DND-41 (cell line): Measurements from ENCODE around the gene PARD6G.

Experiments
- ATAC-seq: fragments of 200-7000 bp; cut with Tn5 transposase; 3 replicates; pipeline ENCODE4 v1.9.1; 2021; ENCODE audit warnings: low read depth; ENCODE audit not compliant: insufficient read depth
- DNase-seq: peaks from one replicate; pipeline ENCODE4 v3.0.0-alpha.2; 2020
- H2AFZ ChIP-seq: 2 replicates; pipeline ENCODE4 v1.6.0; 2012; ENCODE audit warnings: low read depth, low read length
- H3K27ac ChIP-seq: 2 replicates; pipeline ENCODE4 v1.5.1; 2012; ENCODE audit warnings: low read length, inconsistent platforms
- H3K27me3 ChIP-seq: fragments of 200-600 bp; sonication (generic); 2 replicates; pipeline ENCODE4 v1.6.0; 2012; ENCODE audit warnings: low read length, mild to moderate bottlenecking, inconsistent platforms; ENCODE audit not compliant: insufficient read depth, poor library complexity
- H3K36me3 ChIP-seq: 2 replicates; pipeline ENCODE4 v1.5.1; 2012; ENCODE audit warnings: low read length, inconsistent platforms; ENCODE audit not compliant: insufficient read depth
- H3K4me1 ChIP-seq: 2 replicates; pipeline ENCODE4 v1.5.1; 2012; ENCODE audit warnings: mild to moderate bottlenecking, low read length; ENCODE audit not compliant: insufficient read depth
- H3K4me2 ChIP-seq: 2 replicates; pipeline ENCODE4 v1.6.0; 2012; ENCODE audit warnings: mild to moderate bottlenecking, moderate library complexity, low read length, inconsistent platforms; ENCODE audit not compliant: insufficient read depth
- H3K4me3 ChIP-seq, 2 experiments: fragments of 200-600 bp in 1 of 2; shearing (Covaris generic) in 1 of 2; 2 replicates each; pipeline ENCODE4 v1.5.1; 2012 to 2016; ENCODE audit warnings: inconsistent platforms in 2 of 2, low read length in 2 of 2, mild to moderate bottlenecking in 2 of 2, low read depth in 1 of 2, moderate library complexity in 1 of 2
- H3K79me2 ChIP-seq: 2 replicates; pipeline ENCODE4 v1.6.0; 2012; ENCODE audit warnings: low read length, inconsistent platforms; ENCODE audit not compliant: insufficient read depth
- H3K9ac ChIP-seq: 2 replicates; pipeline ENCODE4 v1.6.0; 2012; ENCODE audit warnings: low read depth, mild to moderate bottlenecking, inconsistent platforms, low read length, moderate library complexity
- H3K9me3 ChIP-seq: 2 replicates; pipeline ENCODE4 v1.5.1; 2012; ENCODE audit warnings: low read length, moderate library complexity, mild to moderate bottlenecking, inconsistent platforms; ENCODE audit not compliant: insufficient read depth, severe bottlenecking
- H4K20me1 ChIP-seq: 2 replicates; pipeline ENCODE4 v1.6.0; 2012; ENCODE audit warnings: low read length; ENCODE audit not compliant: insufficient read depth
- CTCF ChIP-seq: IDR thresholded peaks from 2 replicates; pipeline ENCODE4 v1.5.1; 2012; ENCODE audit warnings: borderline replicate concordance, low read length, moderate library complexity, mild to moderate bottlenecking; ENCODE audit not compliant: poor library complexity, severe bottlenecking; ENCODE audit errors: extremely low read depth
- EZH2 ChIP-seq: IDR thresholded peaks from 3 replicates; pipeline ENCODE4 v1.6.1; 2012; ENCODE audit warnings: borderline replicate concordance, low read depth, mild to moderate bottlenecking, moderate library complexity, low read length, inconsistent platforms; ENCODE audit not compliant: severe bottlenecking

PARD6G gene

GRCh38 chr18:80147037-80147417, 100.3 kb downstream of the PARD6G start:
- Histone ChIP-seq H3K9me3 (no peaks in the 10 kb centered on the region), H3K36me3 (peaks cover 10% of the 10 kb centered on the region; the same call in 1 of the 2 replicates), H3K4me3 (peak overlapping the region in 1 of 2 experiments; percentile 63; a peak in 2 of 4 replicates), H3K4me2 (peak overlapping the region; percentile 74), H3K27me3 (no peaks in the 10 kb centered on the region), H2AFZ (peak overlapping the region; percentile 70), H3K4me1 (peaks cover 15% of the 10 kb centered on the region), H3K9ac (peak overlapping the region; percentile 48), H3K27ac (no peak overlapping the region), H4K20me1 (peaks cover 1% of the 10 kb centered on the region; the same call in 1 of the 2 replicates), H3K79me2 (no peaks in the 10 kb centered on the region)
- no peak for DNase-seq
- ATAC-seq = peak; percentile 42
- TF ChIP-seq CTCF (no peak), EZH2 (no peak)

GRCh38 chr18:80145196-80145804, 102.0 kb downstream of the PARD6G start:
- ATAC-seq = no peak
- no peaks in the 10 kb centered on the region for H3K9me3 ChIP-seq
- H3K36me3 ChIP-seq = peaks cover 15% of the 10 kb centered on the region
- H3K4me3 ChIP-seq = no peak overlapping the region
- no peak overlapping the region for H3K9ac ChIP-seq
- no peaks in the 10 kb centered on the region for H3K79me2 ChIP-seq
- DNase-seq = no peak
- peaks cover 15% of the 10 kb centered on the region for H3K4me1 ChIP-seq
- peaks cover 8% of the 10 kb centered on the region; the same call in 1 of the 2 replicates for H4K20me1 ChIP-seq
- no peak overlapping the region for H3K27ac ChIP-seq
- TF ChIP-seq CTCF (no peak), EZH2 (no peak)
- H2AFZ ChIP-seq = no peak overlapping the region
- H3K4me2 ChIP-seq = no peak overlapping the region
- H3K27me3 ChIP-seq = no peaks in the 10 kb centered on the region

GRCh38 chr18:80143881-80144280, 103.4 kb downstream of the PARD6G start:
- Histone ChIP-seq H3K27me3 (no peaks in the 10 kb centered on the region), H3K27ac (no peak overlapping the region), H3K4me2 (no peak overlapping the region), H4K20me1 (peaks cover 11% of the 10 kb centered on the region; the same call in 1 of the 2 replicates), H3K4me3 (no peak overlapping the region), H3K4me1 (peaks cover 15% of the 10 kb centered on the region), H3K9ac (no peak overlapping the region; the same call in 1 of the 2 replicates), H2AFZ (no peak overlapping the region), H3K9me3 (no peaks in the 10 kb centered on the region), H3K79me2 (no peaks in the 10 kb centered on the region), H3K36me3 (peaks cover 23% of the 10 kb centered on the region)
- ATAC-seq = no peak
- TF ChIP-seq CTCF = no peak
- TF ChIP-seq EZH2 = no peak
- DNase-seq = no peak
